ENCODE data around the gene PIP5K1C.
A peak's percentile ranks its signal among the peaks of the same experiment; 100 is the strongest.

Gene PIP5K1C

GRCh38 chr19:3721131-3721886 lies 21.0 kb upstream of the PIP5K1C start:
- peak; percentile 78 for DNase-seq

GRCh38 chr19:3720349-3720917 lies 20.2 kb upstream of the PIP5K1C start:
- DNase-seq = no peak

- no peak for DNase-seq
These were observed 19.6 kb upstream of the PIP5K1C start for GRCh38 chr19:3719868-3720267.

- no peak for DNase-seq
These were observed 15.9 kb upstream of the PIP5K1C start for GRCh38 chr19:3716147-3716668.

- no peak for DNase-seq
These were observed 12.7 kb upstream of the PIP5K1C start for GRCh38 chr19:3712663-3713611.

GRCh38 chr19:3710265-3710812 lies 10.1 kb upstream of the PIP5K1C start:
- DNase-seq = peak; percentile 43

GRCh38 chr19:3708207-3708931 lies 8.1 kb upstream of the PIP5K1C start, which contains the start of gene TJP3:
TJP3 (plus strand) TSS chr19:3708384; CDS start chr19:3728433, 20,049 bp downstream.
- DNase-seq = no peak

- DNase-seq = no peak
These were observed 7.6 kb upstream of the PIP5K1C start for GRCh38 chr19:3707868-3708206.

GRCh38 chr19:3701200-3701599 lies 932 bp upstream of the PIP5K1C start:
- no peak for DNase-seq

GRCh38 chr19:3699741-3700241 lies 477 bp downstream of the PIP5K1C start:
- DNase-seq = no peak

- DNase-seq = peak; percentile 46
These were observed 1.1 kb downstream of the PIP5K1C start for GRCh38 chr19:3698974-3699740.

- no peak for DNase-seq
These were observed 1.8 kb downstream of the PIP5K1C start for GRCh38 chr19:3698386-3698950.

GRCh38 chr19:3697671-3698385 lies 2.4 kb downstream of the PIP5K1C start:
- no peak for DNase-seq

GRCh38 chr19:3697094-3697493 lies 3.2 kb downstream of the PIP5K1C start:
- no peak for DNase-seq

- no peak for DNase-seq
These were observed 3.6 kb downstream of the PIP5K1C start for GRCh38 chr19:3696660-3696995.

GRCh38 chr19:3695986-3696659 lies 4.1 kb downstream of the PIP5K1C start:
- DNase-seq = no peak

- DNase-seq = no peak
These were observed 5.0 kb downstream of the PIP5K1C start for GRCh38 chr19:3695124-3695733.

- no peak for DNase-seq
These were observed 5.7 kb downstream of the PIP5K1C start for GRCh38 chr19:3694361-3695123.

All from fibroblast of skin of scalp (primary cell).